Measurements from ENCODE around the gene ZNF444.
"Not testable (repeated sequence)": the region's sequence is repeated elsewhere in the genome, so short reads cannot be mapped to it uniquely, and the experiment has no call there.

Gene ZNF444

DNA sequence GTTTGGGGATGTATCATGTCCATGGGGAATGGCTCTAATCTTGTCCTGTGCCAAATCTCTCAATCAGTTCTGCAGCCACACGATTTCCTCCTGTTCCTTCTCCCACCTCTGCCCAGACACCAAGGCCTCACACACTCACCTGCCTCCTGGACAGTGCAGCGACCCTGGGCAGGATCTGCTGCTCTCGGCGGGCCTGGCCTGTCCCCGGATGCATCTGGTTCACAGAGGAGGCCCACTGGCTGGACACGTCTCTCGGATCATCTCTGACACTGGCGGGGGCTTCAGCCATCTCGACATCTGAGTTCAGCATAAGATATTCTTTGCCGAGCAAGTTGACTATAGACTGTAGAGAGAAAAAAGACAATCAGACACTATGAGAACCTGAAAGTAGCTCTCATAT is 50.6 kb downstream of the ZNF444 start:
- H3K23ac ChIP-seq (ENCODE audit: low read length), result no peak overlapping the region
- no peak overlapping the region for H3K56ac ChIP-seq (ENCODE audit: low read length)
- H2BK5ac ChIP-seq (ENCODE audit: low read length), result no peak overlapping the region
- no peak overlapping the region for H4K5ac ChIP-seq (ENCODE audit: low read length)
- H3K27ac ChIP-seq (ENCODE audit: low read depth, low read length), result no peak overlapping the region
- H3K4me2 ChIP-seq (ENCODE audit: low read length), result no peak overlapping the region
- no CpG with 5 or more reads among the region's 10 CpGs for WGBS (ENCODE audit: extremely low coverage, insufficient coverage, low lambda C conversion rate)
- H3K4ac ChIP-seq (ENCODE audit: low read depth, low read length), result no peak overlapping the region
- no peaks in the 10 kb centered on the region for H3K36me3 ChIP-seq (ENCODE audit: control insufficient read depth, insufficient read depth, low read length)
- H3K79me2 ChIP-seq (ENCODE audit: control insufficient read depth, insufficient read depth, low read length), result no peaks in the 10 kb centered on the region
- no peak overlapping the region for H4K8ac ChIP-seq (ENCODE audit: low read depth, low read length)
- H3K27me3 ChIP-seq (ENCODE audit: insufficient read depth, low read length, poor library complexity), result no peaks in the 10 kb centered on the region
- no peak overlapping the region for H2BK120ac ChIP-seq (ENCODE audit: low read depth, low read length)
- H3K18ac ChIP-seq (ENCODE audit: low read length), result no peak overlapping the region
- DNase-seq, result no peak
- no peaks in the 10 kb centered on the region for H3K79me1 ChIP-seq (ENCODE audit: low read length)
- no peak overlapping the region for H2AK5ac ChIP-seq (ENCODE audit: low read length)
- no peak overlapping the region for H3K9ac ChIP-seq (ENCODE audit: low read length)
- H3K4me1 ChIP-seq (ENCODE audit: control insufficient read depth, low read depth, low read length), result no peaks in the 10 kb centered on the region
- no peak overlapping the region for H2BK15ac ChIP-seq (replicated peaks; ENCODE audit: low read depth)
- H3K4me3 ChIP-seq (ENCODE audit: low read length), result no peak overlapping the region

DNA sequence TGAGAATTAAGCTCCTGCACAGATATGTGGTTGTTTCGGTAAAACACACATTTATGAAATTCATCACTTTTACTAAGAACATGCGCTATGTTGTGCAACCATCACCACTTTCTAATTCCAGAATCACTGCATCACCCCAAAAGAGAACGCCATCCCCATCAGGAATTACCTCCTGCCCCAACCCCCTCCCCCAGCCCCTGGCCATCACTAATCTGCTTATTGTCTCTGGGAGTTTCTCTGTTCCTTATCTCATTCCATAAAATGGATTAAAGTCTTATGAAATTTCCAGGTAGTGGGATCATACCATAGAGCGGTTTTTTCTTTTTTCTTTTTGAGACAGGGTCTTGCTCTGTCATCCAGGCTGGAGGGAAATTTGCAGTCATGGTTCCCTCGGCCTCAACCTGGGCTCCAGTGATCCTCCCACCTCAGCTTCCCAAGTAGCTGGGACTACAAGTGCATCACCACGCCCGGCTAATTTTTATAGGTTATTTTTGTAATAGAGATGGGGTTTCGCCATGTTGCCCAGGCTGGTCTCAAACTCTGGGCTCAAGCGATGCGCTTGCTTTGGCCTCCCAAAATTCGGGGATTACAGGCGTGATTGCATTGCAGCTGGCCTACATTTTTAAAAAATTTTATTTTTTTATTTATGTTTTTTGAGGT is 53.0 kb downstream of the ZNF444 start:
- H3K4me3 ChIP-seq (ENCODE audit: low read length), result no peak overlapping the region
- no peak overlapping the region for H2BK120ac ChIP-seq (ENCODE audit: low read depth, low read length)
- no CpG with 5 or more reads among the region's 12 CpGs for WGBS (ENCODE audit: extremely low coverage, insufficient coverage, low lambda C conversion rate)
- H3K56ac ChIP-seq (ENCODE audit: low read length), result no peak overlapping the region
- no peak for DNase-seq
- no peaks in the 10 kb centered on the region for H3K27me3 ChIP-seq (ENCODE audit: insufficient read depth, low read length, poor library complexity)
- H2AK5ac ChIP-seq (ENCODE audit: low read length), result no peak overlapping the region
- no peaks in the 10 kb centered on the region for H3K79me1 ChIP-seq (ENCODE audit: low read length)
- no peak overlapping the region for H4K5ac ChIP-seq (ENCODE audit: low read length)
- H3K27ac ChIP-seq (ENCODE audit: low read depth, low read length), result no peak overlapping the region
- H3K18ac ChIP-seq (ENCODE audit: low read length), result no peak overlapping the region
- H3K23ac ChIP-seq (ENCODE audit: low read length), result no peak overlapping the region
- no peak overlapping the region for H2BK15ac ChIP-seq (replicated peaks; ENCODE audit: low read depth)
- no peaks in the 10 kb centered on the region for H3K79me2 ChIP-seq (ENCODE audit: control insufficient read depth, insufficient read depth, low read length)
- no peak overlapping the region for H3K4me2 ChIP-seq (ENCODE audit: low read length)
- H3K9ac ChIP-seq (ENCODE audit: low read length), result no peak overlapping the region
- H3K36me3 ChIP-seq (ENCODE audit: control insufficient read depth, insufficient read depth, low read length), result no peaks in the 10 kb centered on the region
- no peaks in the 10 kb centered on the region for H3K4me1 ChIP-seq (ENCODE audit: control insufficient read depth, low read depth, low read length)
- H3K4ac ChIP-seq (ENCODE audit: low read depth, low read length), result no peak overlapping the region
- H4K8ac ChIP-seq (ENCODE audit: low read depth, low read length), result no peak overlapping the region
- no peak overlapping the region for H2BK5ac ChIP-seq (ENCODE audit: low read length)

DNA sequence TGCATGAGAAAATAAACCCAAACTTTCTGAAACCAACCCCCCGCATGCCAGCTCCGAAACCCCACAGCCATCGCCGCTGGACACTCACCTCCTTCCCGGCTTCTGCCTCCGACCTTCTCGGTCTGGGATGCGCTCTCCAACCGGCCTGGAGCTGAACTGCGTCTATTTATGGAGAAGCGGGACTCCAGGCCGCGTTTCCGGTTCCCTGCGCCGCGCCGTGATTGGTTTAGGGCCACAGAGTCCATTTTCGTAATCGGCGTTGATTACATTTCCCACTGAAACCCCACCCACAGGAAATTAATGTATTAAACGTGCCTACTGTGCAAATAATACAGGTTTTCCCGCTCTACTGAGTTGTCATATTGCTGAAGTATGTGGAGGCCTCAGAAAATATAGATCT is 56.6 kb downstream of the ZNF444 start, which contains the start of gene ZSCAN5B:
Gene ZSCAN5B (minus strand): TSS at position 138 of the 400 bp plus-strand sequence. CDS start 4,731 bp downstream, outside the sequence.
- H4K8ac ChIP-seq (ENCODE audit: low read depth, low read length); H3K4me2 ChIP-seq (ENCODE audit: low read length); H2BK15ac ChIP-seq (replicated peaks; ENCODE audit: low read depth): not testable (repeated sequence)

DNA sequence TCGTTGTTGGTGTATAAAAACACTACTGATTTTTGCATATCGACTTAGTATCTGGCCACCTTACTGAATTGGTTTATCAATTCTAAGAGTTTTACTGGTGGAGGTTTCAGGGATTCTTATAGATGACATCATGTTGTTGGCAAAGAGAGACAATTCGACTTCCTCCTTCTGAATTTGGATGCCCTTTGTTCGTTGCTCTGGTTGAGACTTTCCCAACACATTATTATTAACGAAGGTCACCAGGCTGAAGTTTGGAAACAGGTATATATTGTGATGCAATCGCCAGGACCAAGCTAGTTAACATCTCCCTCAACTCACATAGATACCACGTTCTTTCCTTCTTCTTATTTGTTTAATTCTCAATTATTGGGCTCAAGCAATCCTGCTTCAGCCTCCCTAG is 58.6 kb downstream of the ZNF444 start:
- H3K4ac ChIP-seq (ENCODE audit: low read depth, low read length), result no peak overlapping the region
- H3K27ac ChIP-seq (ENCODE audit: low read depth, low read length), result no peak overlapping the region
- no CpG with 5 or more reads among the region's 7 CpGs for WGBS (ENCODE audit: extremely low coverage, insufficient coverage, low lambda C conversion rate)
- H3K79me2 ChIP-seq (ENCODE audit: control insufficient read depth, insufficient read depth, low read length), result no peaks in the 10 kb centered on the region
- no peaks in the 10 kb centered on the region for H3K36me3 ChIP-seq (ENCODE audit: control insufficient read depth, insufficient read depth, low read length)
- no peak overlapping the region for H2AK5ac ChIP-seq (ENCODE audit: low read length)
- H3K4me1 ChIP-seq (ENCODE audit: control insufficient read depth, low read depth, low read length), result no peaks in the 10 kb centered on the region
- H3K56ac ChIP-seq (ENCODE audit: low read length), result no peak overlapping the region
- H3K23ac ChIP-seq (ENCODE audit: low read length), result no peak overlapping the region
- DNase-seq, result no peak
- no peak overlapping the region for H3K4me2 ChIP-seq (ENCODE audit: low read length)
- H3K27me3 ChIP-seq (ENCODE audit: insufficient read depth, low read length, poor library complexity), result no peaks in the 10 kb centered on the region
- no peak overlapping the region for H3K9ac ChIP-seq (ENCODE audit: low read length)
- H4K5ac ChIP-seq (ENCODE audit: low read length), result no peak overlapping the region
- no peak overlapping the region for H2BK5ac ChIP-seq (ENCODE audit: low read length)
- H3K4me3 ChIP-seq (ENCODE audit: low read length), result no peak overlapping the region
- H2BK15ac ChIP-seq (replicated peaks; ENCODE audit: low read depth), result no peak overlapping the region
- no peak overlapping the region for H3K18ac ChIP-seq (ENCODE audit: low read length)
- H2BK120ac ChIP-seq (ENCODE audit: low read depth, low read length), result no peak overlapping the region
- H3K79me1 ChIP-seq (ENCODE audit: low read length), result no peaks in the 10 kb centered on the region
- H4K8ac ChIP-seq (ENCODE audit: low read depth, low read length), result no peak overlapping the region

More for the DNA sequence above, 56.6 kb downstream of the ZNF444 start, which contains the start of gene ZSCAN5B:
- H3K36me3 ChIP-seq (ENCODE audit: control insufficient read depth, insufficient read depth, low read length); H3K27me3 ChIP-seq (ENCODE audit: insufficient read depth, low read length, poor library complexity); H3K56ac ChIP-seq (ENCODE audit: low read length); H3K4me3 ChIP-seq (ENCODE audit: low read length); H3K4me1 ChIP-seq (ENCODE audit: control insufficient read depth, low read depth, low read length); H2AK5ac ChIP-seq (ENCODE audit: low read length); H3K79me2 ChIP-seq (ENCODE audit: control insufficient read depth, insufficient read depth, low read length); H3K23ac ChIP-seq (ENCODE audit: low read length); H2BK120ac ChIP-seq (ENCODE audit: low read depth, low read length); H3K4ac ChIP-seq (ENCODE audit: low read depth, low read length); H3K9ac ChIP-seq (ENCODE audit: low read length); H4K5ac ChIP-seq (ENCODE audit: low read length); DNase-seq; H2BK5ac ChIP-seq (ENCODE audit: low read length); H3K79me1 ChIP-seq (ENCODE audit: low read length); H3K27ac ChIP-seq (ENCODE audit: low read depth, low read length); H3K18ac ChIP-seq (ENCODE audit: low read length): not testable (repeated sequence)
- no CpG with 5 or more reads among the region's 23 CpGs for WGBS (ENCODE audit: extremely low coverage, insufficient coverage, low lambda C conversion rate)

DNA sequence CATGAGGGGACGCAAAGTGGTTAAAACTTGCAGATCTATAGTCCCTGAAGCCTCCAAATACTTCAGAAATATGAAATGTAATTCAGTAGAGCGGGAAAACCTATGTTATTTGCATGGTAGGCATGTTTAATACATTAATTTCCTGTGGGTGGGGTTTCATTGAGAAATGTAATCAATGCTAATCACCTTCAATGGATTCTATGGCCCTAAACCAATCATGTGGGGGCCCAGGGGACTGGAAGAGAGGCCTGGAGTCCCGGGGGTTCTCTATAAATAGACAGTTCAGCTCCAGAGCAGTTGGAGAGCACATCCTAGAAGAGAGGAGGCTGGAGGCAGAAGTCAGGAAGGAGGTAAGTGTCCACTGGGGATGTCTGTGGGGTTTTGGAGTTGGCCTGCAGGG is 60.9 kb downstream of the ZNF444 start, which contains the start of gene ZSCAN5C:
Gene ZSCAN5C (plus strand): TSS at position 301 of the 400 bp plus-strand sequence. CDS start 3,641 bp downstream, outside the sequence.
- DNase-seq, result no peak
- Histone ChIP-seq H2AK5ac (ENCODE audit: low read length) (no peak within 1 kb of the TSS), H3K23ac (ENCODE audit: low read length) (no peak within 1 kb of the TSS), H3K27ac (ENCODE audit: low read depth, low read length) (no peak within 1 kb of the TSS), H3K4ac (ENCODE audit: low read depth, low read length) (no peak within 1 kb of the TSS), H3K27me3 (ENCODE audit: insufficient read depth, low read length, poor library complexity) (no peaks in the 10 kb centered on the region), H3K4me3 (ENCODE audit: low read length) (no peak within 1 kb of the TSS), H3K18ac (ENCODE audit: low read length) (no peak within 1 kb of the TSS), H4K5ac (ENCODE audit: low read length) (no peak within 1 kb of the TSS), H2BK120ac (ENCODE audit: low read depth, low read length) (no peak within 1 kb of the TSS), H3K4me1 (ENCODE audit: control insufficient read depth, low read depth, low read length) (no peaks in the 10 kb centered on the region), H3K79me2 (ENCODE audit: control insufficient read depth, insufficient read depth, low read length) (no peaks in the 10 kb centered on the region), H3K4me2 (ENCODE audit: low read length) (no peak within 1 kb of the TSS), H2BK15ac (replicated peaks; ENCODE audit: low read depth) (no peak within 1 kb of the TSS), H3K79me1 (ENCODE audit: low read length) (no peaks in the 10 kb centered on the region), H3K56ac (ENCODE audit: low read length) (no peak within 1 kb of the TSS), H2BK5ac (ENCODE audit: low read length) (no peak within 1 kb of the TSS), H3K9ac (ENCODE audit: low read length) (no peak within 1 kb of the TSS), H3K36me3 (ENCODE audit: control insufficient read depth, insufficient read depth, low read length) (no peaks in the 10 kb centered on the region), H4K8ac (ENCODE audit: low read depth, low read length) (no peak within 1 kb of the TSS)
- WGBS (ENCODE audit: extremely low coverage, insufficient coverage, low lambda C conversion rate), result no CpG with 5 or more reads among the region's 3 CpGs

DNA sequence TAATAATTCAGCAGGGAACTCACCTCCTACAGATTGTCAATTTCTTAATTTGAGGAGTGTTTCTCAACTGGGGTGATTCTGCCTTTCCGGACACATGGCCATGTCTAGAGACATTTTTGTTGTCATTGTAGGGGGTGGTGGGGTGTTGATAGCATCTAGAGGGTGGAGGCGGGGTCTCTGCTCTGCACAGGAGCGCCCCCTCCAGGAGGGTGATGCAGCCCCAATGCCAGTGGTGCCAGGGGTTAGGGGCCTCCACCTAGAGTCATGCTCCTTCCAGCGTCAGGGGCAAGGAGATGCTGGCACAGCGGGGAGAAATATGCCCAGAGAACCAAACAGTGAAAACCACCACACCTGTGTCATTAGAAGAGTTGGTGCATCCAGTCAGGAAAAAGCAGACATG is 66.5 kb downstream of the ZNF444 start:
- H3K23ac ChIP-seq (ENCODE audit: low read length); H3K18ac ChIP-seq (ENCODE audit: low read length); H3K27ac ChIP-seq (ENCODE audit: low read depth, low read length); H3K9ac ChIP-seq (ENCODE audit: low read length); H3K27me3 ChIP-seq (ENCODE audit: insufficient read depth, low read length, poor library complexity); H2AK5ac ChIP-seq (ENCODE audit: low read length); H3K4me1 ChIP-seq (ENCODE audit: control insufficient read depth, low read depth, low read length); H3K79me1 ChIP-seq (ENCODE audit: low read length); H2BK120ac ChIP-seq (ENCODE audit: low read depth, low read length); H2BK5ac ChIP-seq (ENCODE audit: low read length); H3K79me2 ChIP-seq (ENCODE audit: control insufficient read depth, insufficient read depth, low read length); H3K36me3 ChIP-seq (ENCODE audit: control insufficient read depth, insufficient read depth, low read length); H3K4me3 ChIP-seq (ENCODE audit: low read length); H2BK15ac ChIP-seq (replicated peaks; ENCODE audit: low read depth); H3K4me2 ChIP-seq (ENCODE audit: low read length); DNase-seq; H4K8ac ChIP-seq (ENCODE audit: low read depth, low read length); H4K5ac ChIP-seq (ENCODE audit: low read length); H3K4ac ChIP-seq (ENCODE audit: low read depth, low read length); H3K56ac ChIP-seq (ENCODE audit: low read length): not testable (repeated sequence)
- WGBS (ENCODE audit: extremely low coverage, insufficient coverage, low lambda C conversion rate), result no CpG with 5 or more reads among the region's 5 CpGs
